GM13977 (cell line): ENCODE results near the gene LRMDA.

Source experiments
- DNase-seq: peaks from one replicate; pipeline ENCODE4 v3.0.0; 2012; ENCODE audit warnings: low spot score
- in situ Hi-C: fragments of 300-500 bp; cut with MboI; formaldehyde crosslinking; loops from one replicate; pipeline ENCODE4 v1.12.0; 2022; ENCODE audit warnings: low sequenced_read_pairs, low pct_unique_long_range_greater_than_20kb, mixed read lengths, inconsistent platforms; ENCODE audit not compliant: unreplicated experiment
- TF ChIP-seq, protein P1 (sequence below): IDR thresholded peaks from 2 replicates; pipeline ENCODE4 v1.5.1; 2012; ENCODE audit warnings: mild to moderate bottlenecking, control low read depth; ENCODE audit not compliant: insufficient read depth; ENCODE audit errors: extremely low read depth, missing control alignments

The LRMDA gene

DNA sequence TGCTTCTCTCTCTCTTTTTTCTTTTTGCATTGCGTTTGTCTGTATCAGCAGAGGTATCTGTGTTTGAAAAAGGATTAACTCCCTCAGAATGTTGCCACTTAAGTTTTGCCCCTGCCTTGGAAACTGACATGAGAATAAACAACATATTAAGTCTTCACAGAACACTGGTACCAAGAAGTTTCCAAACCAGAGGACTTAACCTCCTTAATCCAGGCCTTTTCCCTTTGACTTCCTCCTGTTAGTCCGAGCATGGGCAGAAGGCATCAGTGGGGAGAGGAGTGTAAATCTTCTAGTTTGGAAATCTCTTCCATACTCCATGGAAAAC, 681.4 kb downstream of the LRMDA start:
- in situ Hi-C loops = no loop called here
- TF ChIP-seq, protein P1, sequence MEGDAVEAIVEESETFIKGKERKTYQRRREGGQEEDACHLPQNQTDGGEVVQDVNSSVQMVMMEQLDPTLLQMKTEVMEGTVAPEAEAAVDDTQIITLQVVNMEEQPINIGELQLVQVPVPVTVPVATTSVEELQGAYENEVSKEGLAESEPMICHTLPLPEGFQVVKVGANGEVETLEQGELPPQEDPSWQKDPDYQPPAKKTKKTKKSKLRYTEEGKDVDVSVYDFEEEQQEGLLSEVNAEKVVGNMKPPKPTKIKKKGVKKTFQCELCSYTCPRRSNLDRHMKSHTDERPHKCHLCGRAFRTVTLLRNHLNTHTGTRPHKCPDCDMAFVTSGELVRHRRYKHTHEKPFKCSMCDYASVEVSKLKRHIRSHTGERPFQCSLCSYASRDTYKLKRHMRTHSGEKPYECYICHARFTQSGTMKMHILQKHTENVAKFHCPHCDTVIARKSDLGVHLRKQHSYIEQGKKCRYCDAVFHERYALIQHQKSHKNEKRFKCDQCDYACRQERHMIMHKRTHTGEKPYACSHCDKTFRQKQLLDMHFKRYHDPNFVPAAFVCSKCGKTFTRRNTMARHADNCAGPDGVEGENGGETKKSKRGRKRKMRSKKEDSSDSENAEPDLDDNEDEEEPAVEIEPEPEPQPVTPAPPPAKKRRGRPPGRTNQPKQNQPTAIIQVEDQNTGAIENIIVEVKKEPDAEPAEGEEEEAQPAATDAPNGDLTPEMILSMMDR = no peak
- DNase-seq = no peak

DNA sequence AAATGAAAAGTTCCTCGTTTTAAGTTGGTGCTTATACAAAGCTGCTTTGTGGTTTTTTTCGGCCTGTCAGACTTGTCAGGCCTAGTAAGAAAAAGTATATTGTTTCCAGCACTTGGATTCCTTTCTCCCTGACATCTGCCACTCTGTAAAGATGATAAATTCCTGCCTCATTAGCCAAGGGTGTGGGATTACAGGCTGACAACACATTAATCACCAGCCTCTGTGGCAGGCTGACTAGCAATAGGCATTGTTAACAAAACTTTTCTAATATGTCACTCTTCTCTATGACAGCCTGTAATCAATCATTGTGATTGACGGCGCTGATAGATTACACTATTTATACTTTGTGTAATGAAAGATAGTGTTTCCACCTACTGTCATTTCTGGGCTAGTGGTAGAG, 682.5 kb downstream of the LRMDA start:
- in situ Hi-C loops = no loop called here
- no peak for DNase-seq
- TF ChIP-seq, protein P1 = no peak

DNA sequence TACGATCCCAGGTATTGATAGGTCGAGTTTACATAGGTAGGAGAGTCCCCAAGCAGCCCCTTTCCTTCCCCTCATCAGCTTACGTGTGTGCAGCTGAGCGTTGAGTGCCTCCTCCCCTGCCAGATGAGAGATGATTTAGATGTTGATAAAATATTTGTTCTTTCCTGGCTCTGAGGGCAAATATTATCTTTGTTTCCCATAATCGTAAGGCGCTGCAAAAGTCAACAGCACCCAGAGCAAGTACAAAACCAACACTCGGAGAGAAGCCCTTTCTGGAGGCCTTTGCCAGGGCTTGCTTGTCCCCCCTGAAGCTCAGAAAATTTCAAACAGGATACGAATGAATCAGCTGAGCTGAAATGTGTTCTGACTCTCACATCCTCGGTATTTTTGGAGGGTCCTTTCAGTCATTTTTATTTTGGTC, 683.2 kb downstream of the LRMDA start:
- in situ Hi-C loops = no loop called here
- TF ChIP-seq, protein P1 = no peak
- DNase-seq = no peak

DNA sequence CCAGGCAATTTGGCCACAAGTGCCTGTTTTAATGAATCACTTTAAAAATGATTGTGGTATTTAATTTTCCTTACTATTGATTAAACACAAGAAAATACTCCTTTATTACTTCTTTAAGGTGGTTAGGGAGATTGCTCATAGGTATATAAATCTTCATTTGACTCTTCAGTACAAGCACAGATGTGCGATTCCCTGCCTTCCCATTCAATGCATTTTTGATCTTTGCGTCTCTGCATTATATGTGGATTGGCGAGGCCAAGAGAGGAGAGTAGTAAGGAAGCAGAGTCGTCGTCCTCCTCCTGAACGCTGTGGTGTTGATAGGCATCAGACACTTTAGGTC, 683.7 kb downstream of the LRMDA start:
- no peak for DNase-seq
- TF ChIP-seq, protein P1 = no peak
- in situ Hi-C loops = no loop called here

DNA sequence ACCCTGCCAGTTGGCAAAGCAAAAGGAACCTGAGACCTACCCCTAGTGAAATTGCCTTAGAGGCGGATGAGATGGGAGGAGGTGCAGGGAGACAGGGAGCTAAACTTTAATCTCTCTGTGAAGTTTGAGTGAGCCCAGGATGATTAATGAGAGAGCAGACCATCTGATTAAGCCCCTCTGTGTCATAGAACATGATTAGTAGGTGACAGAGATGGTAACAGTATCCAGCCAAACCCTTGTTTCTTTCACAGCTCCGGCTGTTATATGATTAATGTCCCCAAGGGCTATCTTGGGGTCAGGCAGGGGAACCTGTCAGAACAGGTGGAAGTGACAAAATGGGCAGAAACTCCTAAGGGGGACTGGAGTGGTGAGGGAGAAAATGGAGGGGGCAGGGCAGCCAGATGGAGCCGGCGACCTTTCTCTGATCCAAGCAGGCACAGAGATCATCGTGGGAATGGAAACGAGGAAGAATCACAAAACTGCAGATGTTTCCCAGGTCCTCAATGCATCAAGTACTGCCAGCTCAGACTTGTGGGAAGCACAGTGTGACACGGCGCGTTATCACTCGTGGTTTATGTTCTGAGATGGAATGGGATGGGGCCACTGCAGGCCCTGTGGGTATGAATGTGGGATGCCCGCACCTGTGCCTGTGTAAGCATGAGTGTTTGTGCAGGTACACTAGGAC, 684.2 kb downstream of the LRMDA start:
- TF ChIP-seq, protein P1 = no peak
- in situ Hi-C loops = no loop called here
- DNase-seq = no peak

- in situ Hi-C loops = no loop called here
- no peak for DNase-seq
- TF ChIP-seq, protein P1 = no peak
Measured at GRCh38 chr10:76116523-76116922, 685.1 kb downstream of the LRMDA start.

DNA sequence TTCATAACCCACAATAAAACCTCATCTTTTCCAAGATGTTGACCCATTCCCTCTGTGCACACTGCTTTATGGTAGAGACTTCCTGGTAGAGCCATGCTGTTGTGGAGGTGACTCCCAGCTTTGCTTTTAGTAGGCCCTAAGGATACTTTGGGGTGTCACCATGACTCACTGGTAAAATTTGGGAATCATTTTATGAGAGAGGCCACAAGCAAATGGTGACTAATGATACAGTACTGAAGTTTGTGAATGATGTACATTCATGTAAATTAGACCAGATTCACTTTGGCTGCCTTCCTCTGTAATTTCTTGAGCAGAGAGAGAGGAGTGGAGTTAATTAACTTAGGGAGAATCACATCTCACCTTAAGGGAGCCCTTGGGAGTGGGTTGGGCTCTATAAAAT, 686.5 kb downstream of the LRMDA start:
- in situ Hi-C loops = no loop called here
- TF ChIP-seq, protein P1 = no peak
- no peak for DNase-seq
